Smooth muscle cell of the coronary artery (primary cell): ENCODE data around the gene SDR9C7. TPM values are rescaled to one million over a fixed set of nuclear protein-coding genes. Genes with fewer than 3 reads are reported as not detected.

Experiments
- total RNA-seq: library from RNA; depleted of rRNA; stranded (reverse); fragments of >200 nt; gene quantifications from 2 replicates; pipeline ENCODE4 v1.2.3, GENCODE V29; 2014; ENCODE audit warnings: low replicate concordance

The SDR9C7 gene
- not detected in 2 replicates for total RNA-seq

DNA sequence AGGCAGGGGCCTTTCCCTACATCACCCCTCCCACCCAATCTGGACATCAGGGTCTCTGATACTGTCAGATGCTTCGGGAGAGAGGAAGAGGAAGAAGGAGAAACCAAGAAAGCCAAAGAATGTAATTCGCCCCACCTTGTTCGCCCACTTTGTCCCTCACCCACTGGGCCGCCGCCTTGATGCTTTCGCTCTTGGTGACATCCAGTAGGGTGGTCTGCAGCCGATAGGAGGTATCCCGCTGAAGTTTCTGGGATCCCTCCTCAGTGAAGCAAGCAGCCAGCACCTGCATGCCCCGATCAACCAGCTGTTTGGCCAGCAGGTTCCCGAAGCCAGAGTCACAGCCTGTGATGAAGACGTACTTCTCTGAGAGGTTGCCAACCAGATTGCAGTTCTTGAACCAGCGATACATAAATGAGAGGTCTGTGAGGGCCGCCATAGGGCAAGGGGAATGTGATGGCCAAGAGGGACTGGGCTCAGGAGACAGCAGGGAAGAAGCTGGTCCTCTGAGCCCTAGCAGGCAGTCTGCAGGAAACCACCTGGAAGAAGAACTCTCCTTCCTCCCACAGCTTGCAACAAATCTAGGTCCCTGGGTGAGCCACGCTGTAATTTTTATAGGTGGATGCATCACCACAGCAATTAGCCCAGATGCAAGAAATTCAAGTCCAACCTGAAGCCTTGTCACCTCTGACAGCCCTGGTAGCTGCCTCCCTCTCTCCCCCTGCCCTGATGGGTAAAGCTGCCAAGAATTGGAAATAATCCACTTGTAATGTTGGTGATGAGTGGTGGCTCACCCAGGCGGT, at the start of gene SDR9C7:
TSS of gene SDR9C7 (minus strand) at position 583 of the 800 bp plus-strand sequence. CDS start at position 436, 147 bp downstream.

DNA sequence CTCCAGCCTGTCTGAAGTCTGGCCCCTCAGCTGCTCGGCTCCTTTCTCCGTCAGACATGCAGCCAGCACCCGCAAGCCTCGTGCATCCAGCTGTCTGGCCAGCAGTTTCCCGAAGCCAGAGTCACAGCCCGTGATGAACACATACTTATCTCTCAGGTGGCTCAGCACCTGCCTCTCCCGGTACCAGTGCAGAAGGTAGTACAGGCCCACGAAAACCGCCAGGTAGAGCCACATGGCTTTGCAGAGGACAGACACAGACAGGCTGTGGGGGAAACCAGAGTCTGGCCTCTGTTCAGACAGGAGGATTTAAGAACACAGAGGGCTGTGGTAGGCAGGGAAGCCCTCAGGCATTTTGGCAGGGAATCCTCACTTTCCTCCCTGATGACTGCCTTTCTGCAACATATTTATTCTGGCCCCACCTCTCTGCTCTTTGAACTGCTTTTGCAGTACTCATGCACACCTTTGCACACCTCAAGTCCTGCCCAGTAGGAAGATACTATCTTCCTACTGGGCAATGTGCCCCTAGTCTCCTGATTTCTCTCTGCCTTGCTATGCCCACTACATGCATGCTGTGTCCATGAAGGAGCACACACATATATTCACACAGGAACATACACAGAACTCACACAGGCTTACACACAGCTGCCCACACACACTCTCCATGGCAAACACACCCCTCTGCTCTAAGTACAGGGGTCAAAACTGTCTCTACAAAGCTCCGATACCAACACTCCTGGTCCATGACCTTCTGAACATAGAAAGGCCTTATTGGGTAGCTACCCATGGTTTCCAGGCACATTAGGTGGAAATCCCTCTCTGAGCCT, 23.2 kb upstream of the SDR9C7 start, which contains the start of gene RDH16:
TSS of gene RDH16 (minus strand) at position 380 of the 824 bp plus-strand sequence. CDS start at position 234, 146 bp downstream.

Other genes starting within 250 kb of the SDR9C7 start
- 28.1 and 44.5 TPM in 2 replicates for gene PTGES3, start 246.1 kb downstream of the SDR9C7 start, total RNA-seq
- 1,430 and 1,456 TPM in 2 replicates for gene NACA, start 209.1 kb downstream of the SDR9C7 start, total RNA-seq
- gene PRIM1, start 182.1 kb downstream of the SDR9C7 start, total RNA-seq, result 3.8 and 5.7 TPM in 2 replicates
- gene HSD17B6, start 171.1 kb downstream of the SDR9C7 start, total RNA-seq, result 0.35 and 0.53 TPM in 2 replicates
- under 0.01 and 0.08 TPM in 2 replicates for gene RDH16, start 23.2 kb upstream of the SDR9C7 start, total RNA-seq
- gene ZBTB39, start 72.1 kb upstream of the SDR9C7 start, total RNA-seq, result 2.6 and 3.7 TPM in 2 replicates
- not detected in 2 replicates for gene TAC3, start 82.1 kb upstream of the SDR9C7 start, total RNA-seq
- 0.12 and 0.30 TPM in 2 replicates for gene MYO1A, start 115.7 kb upstream of the SDR9C7 start, total RNA-seq
- gene NEMP1, start 144.4 kb upstream of the SDR9C7 start, total RNA-seq, result 3.5 and 4.4 TPM in 2 replicates
- 31.4 and 48.7 TPM in 2 replicates for gene NAB2, start 154.7 kb upstream of the SDR9C7 start, total RNA-seq
- 52.4 and 101 TPM in 2 replicates for gene STAT6, start 177.0 kb upstream of the SDR9C7 start, total RNA-seq
- 245 and 1,121 TPM in 2 replicates for gene LRP1, start 194.1 kb upstream of the SDR9C7 start, total RNA-seq
- gene LRP1-AS, start 213.2 kb upstream of the SDR9C7 start, total RNA-seq, result not detected in 2 replicates